NCI-H1694 treated with DMSO at 0.1 percent for 48 hours (cell line): ENCODE measurements around the gene PANK4.

Source experiments
- DNase-seq: peaks from one replicate; lab custom pipeline; 2025; lab: John Stamatoyannopoulos, UW

Gene PANK4

GRCh38 chr1:2476061-2476999 lies 50.1 kb downstream of the PANK4 start, which contains the start of gene PLCH2:
Gene PLCH2 (plus strand): TSS chr1:2476289. CDS start chr1:2476589, 300 bp downstream.
- DNase-seq, result no peak

GRCh38 chr1:2475571-2475970 lies 50.8 kb downstream of the PANK4 start:
- no peak for DNase-seq

- DNase-seq, result no peak
Observed at GRCh38 chr1:2474933-2475371, 51.4 kb downstream of the PANK4 start.

GRCh38 chr1:2474104-2474844 lies 52.1 kb downstream of the PANK4 start:
- DNase-seq, result no peak

- no peak for DNase-seq
Observed at GRCh38 chr1:2473198-2473597, 53.2 kb downstream of the PANK4 start.

- no peak for DNase-seq
Observed at GRCh38 chr1:2472561-2473177, 53.7 kb downstream of the PANK4 start.

GRCh38 chr1:2472109-2472508 lies 54.3 kb downstream of the PANK4 start:
- no peak for DNase-seq

GRCh38 chr1:2471587-2472001 lies 54.8 kb downstream of the PANK4 start:
- DNase-seq, result no peak

GRCh38 chr1:2471159-2471471 lies 55.3 kb downstream of the PANK4 start:
- DNase-seq, result no peak

GRCh38 chr1:2470290-2471158 lies 55.9 kb downstream of the PANK4 start:
- DNase-seq, result peak; percentile 73

- DNase-seq, result no peak
Observed at GRCh38 chr1:2469103-2469940, 57.1 kb downstream of the PANK4 start.

GRCh38 chr1:2468540-2468939 lies 57.9 kb downstream of the PANK4 start:
- DNase-seq, result no peak

- DNase-seq, result no peak
Observed at GRCh38 chr1:2468041-2468472, 58.3 kb downstream of the PANK4 start.

GRCh38 chr1:2466958-2467554 lies 59.3 kb downstream of the PANK4 start:
- DNase-seq, result peak; percentile 20

GRCh38 chr1:2466270-2466665 lies 60.1 kb downstream of the PANK4 start:
- no peak for DNase-seq

- no peak for DNase-seq
Observed at GRCh38 chr1:2465371-2466269, 60.8 kb downstream of the PANK4 start.

- DNase-seq, result no peak
Observed at GRCh38 chr1:2463396-2463795, 63.0 kb downstream of the PANK4 start.

GRCh38 chr1:2462819-2463218 lies 63.6 kb downstream of the PANK4 start:
- DNase-seq, result no peak
